ENCODE results near the gene LPAR6. TPM values are rescaled to one million over a fixed set of nuclear protein-coding genes. Genes with fewer than 3 reads are reported as not detected.

The LPAR6 gene
- total RNA-seq, 1 donor from 2014 or later, result 10.5 TPM

GRCh38 chr13:48415516-48415915, 2.6 kb upstream of the LPAR6 start:
- DNase-seq (ENCODE audit: low read depth), result no peak

- no peak for DNase-seq (ENCODE audit: low read depth)
Observed at GRCh38 chr13:48414501-48414900, 1.6 kb upstream of the LPAR6 start.

- peak; percentile 15 for DNase-seq (ENCODE audit: low read depth)
Observed at GRCh38 chr13:48411841-48412531, 927 bp downstream of the LPAR6 start.

GRCh38 chr13:48411147-48411794, 1.6 kb downstream of the LPAR6 start:
- DNase-seq (ENCODE audit: low read depth), result peak; percentile 6

GRCh38 chr13:48410199-48410598, 2.7 kb downstream of the LPAR6 start:
- DNase-seq (ENCODE audit: low read depth), result no peak

- no peak for DNase-seq (ENCODE audit: low read depth)
Observed at GRCh38 chr13:48405875-48406274, 7.0 kb downstream of the LPAR6 start.

- DNase-seq (ENCODE audit: low read depth), result no peak
Observed at GRCh38 chr13:48404952-48405351, 8.0 kb downstream of the LPAR6 start.

GRCh38 chr13:48403913-48404312, 9.0 kb downstream of the LPAR6 start:
- no peak for DNase-seq (ENCODE audit: low read depth)

- no peak for DNase-seq (ENCODE audit: low read depth)
Observed at GRCh38 chr13:48403151-48403631, 9.7 kb downstream of the LPAR6 start.

GRCh38 chr13:48402325-48402932, 10.5 kb downstream of the LPAR6 start:
- DNase-seq (ENCODE audit: low read depth), result no peak

GRCh38 chr13:48401480-48401879, 11.4 kb downstream of the LPAR6 start:
- no peak for DNase-seq (ENCODE audit: low read depth)

- DNase-seq (ENCODE audit: low read depth), result peak; percentile 45
Observed at GRCh38 chr13:48400850-48401291, 12.0 kb downstream of the LPAR6 start.

GRCh38 chr13:48400090-48400694, 12.7 kb downstream of the LPAR6 start:
- no peak for DNase-seq (ENCODE audit: low read depth)

- DNase-seq (ENCODE audit: low read depth), result peak; percentile 22
Observed at GRCh38 chr13:48398450-48399095, 14.3 kb downstream of the LPAR6 start.

- no peak for DNase-seq (ENCODE audit: low read depth)
Observed at GRCh38 chr13:48397744-48398143, 15.2 kb downstream of the LPAR6 start.

- no peak for DNase-seq (ENCODE audit: low read depth)
Observed at GRCh38 chr13:48393698-48394085, 19.2 kb downstream of the LPAR6 start.

- no peak for DNase-seq (ENCODE audit: low read depth)
Observed at GRCh38 chr13:48393030-48393697, 19.7 kb downstream of the LPAR6 start.

- DNase-seq (ENCODE audit: low read depth), result no peak
Observed at GRCh38 chr13:48391257-48391656, 21.7 kb downstream of the LPAR6 start.

- no peak for DNase-seq (ENCODE audit: low read depth)
Observed at GRCh38 chr13:48386816-48387215, 26.1 kb downstream of the LPAR6 start.

GRCh38 chr13:48383384-48383783, 29.5 kb downstream of the LPAR6 start:
- no peak for DNase-seq (ENCODE audit: low read depth)

GRCh38 chr13:48380581-48380980, 32.3 kb downstream of the LPAR6 start:
- DNase-seq (ENCODE audit: low read depth), result no peak

All from myocyte (in vitro differentiated cells).